Measurements from ENCODE around the gene CTDSPL. TPM values are rescaled to one million over a fixed set of nuclear protein-coding genes. Genes with fewer than 3 reads are reported as not detected.

The CTDSPL gene
- total and polyA plus RNA-seq, 2 experiments from 2014 or later = 15.3 to 22.3 TPM

DNA sequence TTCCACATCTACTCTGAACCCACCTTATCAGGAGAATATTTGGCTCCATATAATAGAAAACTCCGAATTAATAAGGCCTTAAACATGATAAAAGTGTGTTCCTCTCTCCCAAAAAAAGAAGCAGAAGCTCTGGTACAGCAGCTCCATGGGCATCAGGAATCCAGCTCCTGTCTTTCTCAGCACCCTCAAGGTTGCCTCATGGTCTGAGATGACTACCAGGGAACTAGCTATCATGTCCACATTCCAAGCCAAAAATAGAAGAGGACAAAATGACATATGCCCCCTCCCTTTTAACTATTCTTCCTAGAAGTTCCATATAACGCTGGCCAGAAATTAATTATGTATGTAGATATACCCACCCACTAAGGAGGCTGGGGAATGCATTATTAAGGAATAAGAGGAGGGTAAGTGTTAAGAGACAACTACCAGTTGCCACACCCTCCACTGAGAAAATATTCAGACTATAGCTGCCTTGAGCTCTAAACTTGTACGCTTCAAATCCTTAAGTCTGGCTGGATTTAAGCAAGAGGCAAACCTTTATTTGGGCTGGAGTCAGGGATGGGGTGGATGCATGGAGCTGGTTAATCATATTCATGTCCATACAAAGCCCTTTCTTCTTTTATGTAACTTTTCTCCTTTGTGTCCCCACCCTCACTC lies 35.8 kb upstream of the CTDSPL start:
- peaks cover 11% of the 10 kb centered on the region for H3K4me1 ChIP-seq (ENCODE audit: low read depth)
- no peaks in the 10 kb centered on the region for H3K9me3 ChIP-seq (ENCODE audit: low read depth)
- no peak for DNase-seq (ENCODE audit: low read depth in 1 of 2, low spot score in 1 of 2)
- H3K27me3 ChIP-seq = no peaks in the 10 kb centered on the region
- no peak overlapping the region for H3K27ac ChIP-seq
- TF ChIP-seq CTCF (IDR thresholded peaks at IDR 0.05; ENCODE audit: low read depth, low read length) = no peak
- no peak overlapping the region for H3K4me3 ChIP-seq
- no peaks in the 10 kb centered on the region for H3K36me3 ChIP-seq

- Histone ChIP-seq H3K27me3 (no peaks in the 10 kb centered on the region), H3K36me3 (no peaks in the 10 kb centered on the region), H3K27ac (no peak overlapping the region), H3K9me3 (ENCODE audit: low read depth) (no peaks in the 10 kb centered on the region), H3K4me1 (ENCODE audit: low read depth) (peaks cover 11% of the 10 kb centered on the region), H3K4me3 (no peak overlapping the region)
- no peak for DNase-seq (ENCODE audit: low read depth in 1 of 2, low spot score in 1 of 2)
- no peak for TF ChIP-seq CTCF (IDR thresholded peaks at IDR 0.05; ENCODE audit: low read depth, low read length)
These were observed 35.2 kb upstream of the CTDSPL start for GRCh38 chr3:37826502-37826901.

DNA sequence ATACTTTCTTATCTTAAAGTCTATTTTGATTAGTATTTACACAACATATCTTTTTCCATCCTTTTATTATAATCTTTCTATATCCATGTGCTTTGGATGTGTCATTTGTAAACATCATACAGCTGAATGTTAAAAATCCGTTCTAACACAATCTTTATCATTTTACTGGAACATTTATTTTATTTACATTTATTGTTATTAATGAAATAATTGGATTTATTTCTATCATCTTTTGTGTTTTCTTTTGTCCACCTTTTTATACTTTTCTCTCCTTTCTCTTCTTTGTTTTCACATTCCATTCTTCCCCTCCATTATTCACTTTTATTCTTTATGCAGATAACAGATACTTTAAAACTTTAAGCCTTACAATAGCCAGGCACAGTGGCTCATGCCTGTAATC lies 34.7 kb upstream of the CTDSPL start:
- H3K27me3 ChIP-seq = no peaks in the 10 kb centered on the region

GRCh38 chr3:37832480-37832879 lies 29.2 kb upstream of the CTDSPL start:
- Histone ChIP-seq H3K9me3 (ENCODE audit: low read depth) (no peaks in the 10 kb centered on the region), H3K27ac (no peak overlapping the region), H3K36me3 (no peaks in the 10 kb centered on the region), H3K4me1 (ENCODE audit: low read depth) (no peaks in the 10 kb centered on the region), H3K4me3 (no peak overlapping the region), H3K27me3 (no peaks in the 10 kb centered on the region)
- TF ChIP-seq CTCF (IDR thresholded peaks at IDR 0.05; ENCODE audit: low read depth, low read length) = no peak
- DNase-seq (ENCODE audit: low read depth in 1 of 2, low spot score in 1 of 2) = no peak

More for the DNA sequence above, 34.7 kb upstream of the CTDSPL start:
- Histone ChIP-seq H3K4me3 (no peak overlapping the region), H3K4me1 (ENCODE audit: low read depth) (peaks cover 11% of the 10 kb centered on the region), H3K9me3 (ENCODE audit: low read depth) (no peaks in the 10 kb centered on the region), H3K36me3 (no peaks in the 10 kb centered on the region), H3K27ac (no peak overlapping the region)
- no peak for TF ChIP-seq CTCF (IDR thresholded peaks at IDR 0.05; ENCODE audit: low read depth, low read length)
- no peak for DNase-seq (ENCODE audit: low read depth in 1 of 2, low spot score in 1 of 2)

DNA sequence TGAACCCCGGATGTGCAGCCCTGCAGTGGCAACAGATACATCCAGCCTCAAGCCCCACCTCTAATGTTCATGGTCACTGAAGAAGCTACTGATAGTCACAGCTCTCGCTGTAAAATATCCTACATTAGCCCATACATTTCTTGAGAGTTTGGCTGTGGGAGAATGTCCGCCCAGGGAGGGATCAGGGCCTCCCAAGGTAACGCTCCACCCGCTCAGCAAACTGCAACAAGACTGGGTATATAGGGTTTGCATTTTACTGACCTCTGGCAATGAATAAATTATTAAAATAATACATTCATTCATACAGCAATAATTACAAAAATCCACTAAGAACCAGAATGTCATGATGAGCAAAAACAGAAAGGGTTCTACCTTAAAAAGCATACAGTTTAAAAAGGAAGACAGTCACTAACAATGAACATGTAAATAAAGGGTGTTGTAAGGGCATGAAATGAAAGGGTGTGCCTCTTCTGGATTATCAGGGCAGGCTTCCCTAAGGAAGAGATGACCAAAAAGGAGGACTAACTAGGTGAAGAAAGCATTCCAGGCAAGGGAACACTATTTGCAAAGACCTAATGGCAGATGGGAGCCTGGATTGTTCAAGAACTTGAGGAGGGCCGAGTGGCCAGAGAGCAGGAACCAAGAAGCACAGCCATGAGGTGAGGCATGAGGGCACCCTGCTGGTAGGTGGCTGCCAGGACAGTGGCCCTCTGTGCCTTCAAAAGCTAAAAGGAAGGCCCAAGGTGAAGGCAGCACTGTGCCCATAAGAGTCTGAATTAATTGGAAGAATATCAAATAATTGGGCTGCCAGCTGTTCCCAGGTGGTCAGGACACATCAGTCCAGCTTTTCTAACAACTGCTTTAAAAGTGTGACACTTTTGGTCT lies 28.1 kb upstream of the CTDSPL start:
- Histone ChIP-seq H3K36me3 (no peaks in the 10 kb centered on the region), H3K4me1 (ENCODE audit: low read depth) (no peaks in the 10 kb centered on the region), H3K4me3 (no peak overlapping the region), H3K27ac (no peak overlapping the region), H3K27me3 (no peaks in the 10 kb centered on the region), H3K9me3 (ENCODE audit: low read depth) (no peaks in the 10 kb centered on the region)
- no peak for TF ChIP-seq CTCF (IDR thresholded peaks at IDR 0.05; ENCODE audit: low read depth, low read length)
- DNase-seq (ENCODE audit: low read depth in 1 of 2, low spot score in 1 of 2) = no peak
